ENCODE measurements around the gene RBM3. TPM values are rescaled to one million over a fixed set of nuclear protein-coding genes. Genes with fewer than 3 reads are reported as not detected.

The RBM3 gene
- total and polyA plus RNA-seq, 2 of the 8 experiments (the other 6 are each of a cell fraction or from before 2014, with no cell fraction given): 99.6 to 164 TPM

GRCh38 chrX:48540480-48540879 is 33.8 kb upstream of the RBM3 start (continued):
- no peak for TF ChIP-seq CHD7 (IDR thresholded peaks at IDR 0.05; ENCODE audit: insufficient replicate concordance, low read length)
- TF ChIP-seq HDAC2 (IDR thresholded peaks at IDR 0.05; ENCODE audit: borderline replicate concordance in 1 of 2, low read depth in 2 of 2, low read length in 2 of 2): no peak
- no peak for TF ChIP-seq GABPA (IDR thresholded peaks at IDR 0.05; ENCODE audit: borderline replicate concordance, insufficient read depth, low read length)
- TF ChIP-seq MAFK (IDR thresholded peaks at IDR 0.05; ENCODE audit: low read depth, low read length): no peak
- no peak for TF ChIP-seq TAF7 (optimal IDR thresholded peaks at IDR 0.05; ENCODE audit: borderline replicate concordance, low read depth, low read length)
- TF ChIP-seq NRF1 (IDR thresholded peaks at IDR 0.05; ENCODE audit: low read depth, low read length): no peak
